HG02938 (cell line): Measurements from ENCODE around the gene PRDX5.

Experiments used
- ATAC-seq: cut with Tn5 transposase; IDR thresholded peaks from one replicate; pipeline ENCODE4 v1.9.1; 2021; ENCODE audit warnings: mild to moderate bottlenecking, moderate library complexity; ENCODE audit not compliant: unreplicated experiment

Gene PRDX5

GRCh38 chr11:64289002-64289564, 28.8 kb upstream of the PRDX5 start:
- no peak for ATAC-seq

GRCh38 chr11:64290352-64291261, 27.3 kb upstream of the PRDX5 start:
- no peak for ATAC-seq

GRCh38 chr11:64291262-64291751, 26.6 kb upstream of the PRDX5 start, which contains the start of gene KCNK4:
Gene KCNK4, plus strand, starts transcription at chr11:64291302. Its CDS starts 1,717 bp downstream, at chr11:64293019.
- ATAC-seq: no peak

- ATAC-seq: no peak
These were observed 26.0 kb upstream of the PRDX5 start for GRCh38 chr11:64291752-64292459.

DNA sequence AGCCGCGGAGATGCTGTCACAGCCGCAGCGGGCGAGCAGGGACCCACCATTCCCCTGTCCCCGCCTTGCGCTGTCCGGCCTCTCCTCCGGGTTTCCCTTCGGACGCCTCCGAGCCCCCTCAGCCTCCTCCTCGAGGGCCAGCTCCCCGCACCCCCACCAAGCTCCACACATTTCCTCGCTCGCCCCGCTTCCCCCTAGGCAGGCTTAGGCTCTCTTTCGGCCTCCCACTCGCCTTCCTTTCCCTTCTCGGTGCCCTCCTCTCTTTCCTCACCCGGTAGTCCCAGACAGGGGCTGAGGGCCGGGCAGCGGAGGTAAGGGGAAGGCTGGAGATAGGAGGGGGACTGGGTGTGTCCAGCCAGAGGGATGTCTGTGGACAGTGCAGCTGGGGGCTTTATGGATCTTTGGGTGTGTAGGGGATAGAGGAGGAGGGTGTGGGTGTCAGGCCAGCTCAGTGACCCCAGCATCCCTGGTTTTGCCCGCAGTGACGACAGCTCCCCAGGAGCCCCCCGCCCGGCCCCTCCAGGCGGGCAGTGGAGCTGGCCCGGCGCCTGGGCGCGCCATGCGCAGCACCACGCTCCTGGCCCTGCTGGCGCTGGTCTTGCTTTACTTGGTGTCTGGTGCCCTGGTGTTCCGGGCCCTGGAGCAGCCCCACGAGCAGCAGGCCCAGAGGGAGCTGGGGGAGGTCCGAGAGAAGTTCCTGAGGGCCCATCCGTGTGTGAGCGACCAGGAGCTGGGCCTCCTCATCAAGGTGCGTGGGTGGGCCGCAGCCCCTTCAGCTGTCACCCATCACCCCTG, 25.3 kb upstream of the PRDX5 start:
- no peak for ATAC-seq

DNA sequence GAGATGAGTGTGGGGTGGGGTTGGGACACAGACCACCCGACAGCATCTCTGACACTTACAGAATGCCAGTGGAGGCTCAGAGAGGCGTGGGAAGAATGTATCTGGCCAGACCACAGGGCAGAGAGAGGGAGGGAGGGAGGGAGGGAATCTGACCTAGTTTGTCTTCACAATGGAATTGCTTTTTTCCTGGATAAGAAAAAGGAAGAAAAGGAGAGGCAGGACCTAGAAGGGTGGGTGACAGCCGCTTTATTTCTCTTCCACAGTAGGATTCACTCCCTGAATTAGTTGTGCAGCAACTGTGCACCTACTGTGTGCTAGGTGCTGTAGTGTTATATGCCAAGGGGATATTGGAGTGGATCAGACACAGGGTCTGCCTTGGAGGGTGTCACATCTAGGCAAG, 23.1 kb upstream of the PRDX5 start:
- ATAC-seq: no peak

GRCh38 chr11:64295760-64296159, 22.2 kb upstream of the PRDX5 start:
- ATAC-seq: no peak

DNA sequence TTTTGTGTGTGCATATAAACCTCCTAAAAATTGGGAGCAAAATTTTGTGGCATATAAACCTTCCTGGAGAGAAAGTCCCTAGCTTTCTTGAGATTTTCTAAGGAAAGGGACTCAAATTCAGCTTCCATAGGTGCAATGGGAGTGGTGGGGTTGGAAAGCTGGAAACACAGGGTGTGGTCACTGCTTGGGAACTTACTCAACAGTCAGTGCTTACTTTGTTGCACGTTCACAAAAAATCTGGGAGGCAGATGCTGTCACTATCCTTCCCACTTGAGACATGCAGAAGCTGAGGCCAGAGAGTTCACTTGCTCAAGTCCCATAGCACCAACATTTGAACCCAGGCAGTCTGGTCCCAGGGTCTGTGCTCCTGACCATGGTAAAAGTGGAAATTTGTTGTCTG, 21.7 kb upstream of the PRDX5 start:
- no peak for ATAC-seq

DNA sequence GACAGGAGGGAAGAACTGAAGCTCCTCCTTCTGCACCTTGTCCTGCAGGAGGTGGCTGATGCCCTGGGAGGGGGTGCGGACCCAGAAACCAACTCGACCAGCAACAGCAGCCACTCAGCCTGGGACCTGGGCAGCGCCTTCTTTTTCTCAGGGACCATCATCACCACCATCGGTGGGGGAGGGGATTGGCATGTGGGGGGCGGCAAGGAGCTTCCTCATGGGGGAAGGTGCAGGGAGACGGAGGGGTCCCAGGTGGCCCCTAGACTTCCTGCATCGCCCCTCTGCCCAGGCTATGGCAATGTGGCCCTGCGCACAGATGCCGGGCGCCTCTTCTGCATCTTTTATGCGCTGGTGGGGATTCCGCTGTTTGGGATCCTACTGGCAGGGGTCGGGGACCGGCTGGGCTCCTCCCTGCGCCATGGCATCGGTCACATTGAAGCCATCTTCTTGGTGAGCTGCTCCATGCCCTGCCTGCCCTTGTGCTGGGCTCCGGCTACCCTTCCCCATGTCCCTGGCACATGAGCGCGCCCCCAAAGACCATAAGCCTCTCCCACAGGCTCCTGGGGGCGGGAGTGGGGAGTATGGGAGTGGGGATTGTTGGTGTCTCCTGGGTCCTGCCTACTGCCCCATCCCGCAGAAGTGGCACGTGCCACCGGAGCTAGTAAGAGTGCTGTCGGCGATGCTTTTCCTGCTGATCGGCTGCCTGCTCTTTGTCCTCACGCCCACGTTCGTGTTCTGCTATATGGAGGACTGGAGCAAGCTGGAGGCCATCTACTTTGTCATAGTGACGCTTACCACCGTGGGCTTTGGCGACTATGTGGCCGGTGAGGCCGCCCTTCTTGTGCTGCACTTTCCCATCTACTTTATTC, 20.9 kb upstream of the PRDX5 start:
- no peak for ATAC-seq

- no peak for ATAC-seq
These were observed 20.1 kb upstream of the PRDX5 start for GRCh38 chr11:64297699-64298358.

GRCh38 chr11:64298966-64299846, 18.7 kb upstream of the PRDX5 start:
- ATAC-seq: no peak

DNA sequence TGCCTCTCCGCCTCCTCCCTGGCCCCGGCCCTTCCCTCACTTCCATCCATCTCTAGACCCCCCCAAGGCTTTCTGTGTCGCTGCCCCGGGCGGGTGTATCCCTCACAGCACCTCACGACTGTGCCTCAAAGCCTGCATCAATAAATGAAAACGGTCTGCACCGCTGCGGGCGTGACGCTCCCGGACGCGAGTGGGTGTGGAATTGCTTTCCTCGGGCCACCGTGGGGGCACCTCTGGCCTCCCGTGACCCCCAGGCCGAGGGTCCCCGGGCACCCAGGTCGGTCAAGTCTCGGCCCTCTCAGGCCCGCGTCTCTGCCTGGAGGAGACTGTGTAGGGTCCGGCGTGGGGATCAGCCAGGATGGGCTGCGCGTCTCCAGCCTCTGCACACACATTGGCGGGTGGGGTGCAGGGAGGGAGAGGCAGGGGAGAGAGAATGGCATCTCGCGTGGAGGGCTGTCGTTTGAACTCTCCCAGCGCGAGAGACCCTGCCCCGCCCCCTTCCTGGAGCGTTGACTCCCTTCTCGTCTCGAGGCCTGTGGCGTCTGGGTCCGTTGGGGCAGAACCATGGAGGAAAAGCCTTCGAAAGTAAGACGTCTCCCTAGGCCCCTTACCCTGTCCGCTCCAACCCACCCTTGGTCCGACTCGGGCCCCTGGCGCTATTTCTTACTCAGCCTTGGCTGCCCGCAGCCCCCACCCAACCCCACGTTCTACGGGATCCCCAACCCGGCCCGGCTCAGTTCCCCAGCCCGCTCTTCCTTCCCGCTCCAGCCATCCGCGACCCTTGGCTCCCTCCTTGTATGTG, 17.9 kb upstream of the PRDX5 start, which contains the start of gene CATSPERZ:
Gene CATSPERZ, plus strand, starts transcription at position 512 of the 802 bp plus-strand sequence. Its CDS starts 53 bp downstream, at position 565.
- no peak for ATAC-seq

DNA sequence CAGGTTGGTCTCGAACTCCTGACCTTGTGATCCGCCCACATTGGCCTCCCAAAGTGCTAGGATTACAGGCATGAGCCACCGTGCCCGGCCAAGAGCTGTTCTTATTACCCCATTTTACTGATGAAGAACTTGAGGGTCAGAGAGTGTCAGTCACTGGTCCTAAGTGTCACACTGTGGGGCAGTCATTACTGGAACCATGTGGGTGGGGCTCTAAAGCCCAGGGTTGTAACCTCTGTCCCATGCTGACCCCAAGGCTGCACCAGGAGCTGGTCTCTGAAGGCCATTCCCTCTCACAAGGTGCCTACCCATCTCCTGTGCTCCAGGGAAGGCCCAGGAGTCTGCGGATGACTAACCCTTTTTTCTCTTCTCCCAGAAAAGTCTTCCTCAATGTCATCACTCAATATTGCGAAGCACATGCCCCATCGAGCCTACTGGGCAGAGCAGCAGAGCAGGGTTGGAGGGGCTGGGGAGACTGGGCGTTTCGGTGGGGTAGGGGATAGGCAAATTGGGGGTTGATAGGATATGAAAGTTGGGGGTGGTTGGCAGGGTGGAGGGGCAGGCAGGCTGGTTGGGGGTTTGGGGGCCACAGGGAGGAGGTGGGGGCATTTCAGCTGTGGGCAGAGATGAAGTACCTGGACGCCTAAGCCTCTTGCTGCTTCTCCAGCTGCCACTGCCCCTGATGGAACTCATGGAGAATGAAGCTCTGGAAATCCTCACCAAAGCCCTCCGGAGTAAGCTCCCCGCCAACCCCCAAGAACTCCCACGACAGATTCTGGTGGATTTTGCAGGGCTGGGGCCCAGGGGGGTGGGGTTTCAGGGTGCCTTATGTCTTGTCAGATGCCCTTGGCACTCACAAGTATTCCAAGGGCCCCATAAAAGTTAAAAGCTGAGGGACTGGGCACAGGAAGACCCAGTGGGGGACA, 14.6 kb upstream of the PRDX5 start:
- no peak for ATAC-seq

GRCh38 chr11:64304032-64304315, 13.9 kb upstream of the PRDX5 start:
- ATAC-seq: no peak

- peak; percentile 30 for ATAC-seq
These were observed 13.4 kb upstream of the PRDX5 start for GRCh38 chr11:64304316-64305072.
